Activated CD4-positive, alpha-beta T cell treated with anti-CD3 and anti-CD28 coated beads, Interleukin-10, Interleukin-2, amounts not matched to agents 100 ng/mL and 50 ng/mL, durations not matched to agents 16 hours and 8 hours (primary cell): ENCODE data around the gene PIGT.

Source experiments
- DNase-seq: peaks from one replicate; pipeline ENCODE4 v3.0.0-alpha.2; 2020

The PIGT gene

GRCh38 chr20:45415822-45416637, at the start of gene PIGT:
Gene PIGT (plus strand): TSS chr20:45416141. CDS start chr20:45416157, 16 bp downstream.
- peak; percentile 93 for DNase-seq

- no peak for DNase-seq
These were observed 49.7 kb upstream of the PIGT start for GRCh38 chr20:45366192-45366591.

GRCh38 chr20:45366631-45367030, 49.3 kb upstream of the PIGT start:
- DNase-seq: no peak

DNA sequence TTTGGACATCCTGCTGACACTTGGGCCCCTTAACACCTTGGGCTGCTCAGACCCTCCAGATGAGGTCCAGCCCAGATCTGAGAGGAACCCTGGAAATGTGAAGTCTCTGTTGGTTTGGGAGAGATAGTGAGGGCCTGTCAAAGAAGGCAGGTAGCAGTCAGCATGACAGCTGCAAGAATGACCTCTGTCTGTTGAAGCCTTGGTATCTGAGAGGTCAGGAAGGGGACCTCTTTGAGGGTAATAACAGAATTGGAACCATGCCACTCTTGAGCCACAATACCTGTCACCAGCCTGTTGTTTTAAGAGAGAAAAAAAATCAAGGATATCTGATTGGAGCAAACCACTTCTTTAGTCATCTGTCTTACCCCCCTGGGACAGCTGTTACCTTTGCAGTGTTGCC, 48.8 kb upstream of the PIGT start:
- no peak for DNase-seq

DNA sequence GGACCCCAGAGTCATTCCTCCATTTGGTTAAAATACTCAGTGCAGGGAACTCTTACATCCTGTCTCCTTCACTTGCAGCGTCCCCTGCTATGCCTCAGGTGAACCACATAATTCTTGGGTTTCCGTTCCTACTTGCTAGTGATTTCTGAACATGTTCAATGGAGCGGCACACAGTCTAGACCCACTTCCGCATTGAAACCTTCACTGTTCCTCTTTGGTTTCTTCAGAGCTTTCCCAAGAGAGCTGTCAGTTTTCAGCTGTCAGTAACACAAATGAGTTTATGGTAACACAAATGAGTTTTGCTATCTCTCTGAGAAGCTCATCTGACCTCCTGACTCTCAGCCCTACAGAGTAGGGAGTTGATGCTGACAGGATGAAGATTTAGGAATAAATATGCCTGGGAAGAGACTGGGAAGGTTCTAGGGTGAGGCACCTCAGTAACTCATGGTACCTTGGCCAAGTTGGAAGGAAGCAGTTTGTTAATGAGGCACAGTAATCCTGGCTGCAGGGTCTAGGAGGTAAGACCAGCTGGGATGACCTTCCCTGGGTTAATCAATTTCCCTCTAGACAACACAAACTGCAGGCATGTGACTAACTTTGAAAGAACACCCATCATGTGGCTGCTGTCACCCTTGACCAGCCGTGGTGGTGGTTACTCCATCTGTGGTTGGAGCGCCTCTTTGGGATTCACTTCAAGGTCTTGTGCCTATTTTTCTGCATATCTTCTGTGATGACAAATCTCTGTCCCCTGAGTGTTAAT, 47.5 kb upstream of the PIGT start:
- peak; percentile 79 for DNase-seq

- DNase-seq: no peak
These were observed 45.3 kb upstream of the PIGT start for GRCh38 chr20:45370571-45371160.

DNA sequence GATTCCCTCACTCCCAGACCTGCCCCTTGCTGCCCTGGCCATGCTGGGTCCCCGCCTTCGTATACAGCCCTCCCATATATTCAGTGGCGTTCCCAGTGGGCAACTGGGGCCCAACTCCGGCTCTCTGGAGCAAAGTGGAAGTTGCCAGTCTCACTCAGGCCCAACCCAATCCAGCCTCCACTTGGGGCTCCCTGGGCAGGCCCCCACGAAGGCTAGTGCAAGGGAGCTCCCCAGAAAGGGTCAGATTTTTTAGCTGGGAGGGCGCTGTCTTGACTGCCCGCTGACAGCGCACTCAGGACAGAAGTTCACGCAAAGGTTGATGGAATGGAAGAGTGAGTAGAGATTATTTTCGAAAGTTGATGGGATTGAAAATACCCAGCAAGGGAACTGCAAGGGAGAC, 43.7 kb upstream of the PIGT start:
- DNase-seq: no peak

DNA sequence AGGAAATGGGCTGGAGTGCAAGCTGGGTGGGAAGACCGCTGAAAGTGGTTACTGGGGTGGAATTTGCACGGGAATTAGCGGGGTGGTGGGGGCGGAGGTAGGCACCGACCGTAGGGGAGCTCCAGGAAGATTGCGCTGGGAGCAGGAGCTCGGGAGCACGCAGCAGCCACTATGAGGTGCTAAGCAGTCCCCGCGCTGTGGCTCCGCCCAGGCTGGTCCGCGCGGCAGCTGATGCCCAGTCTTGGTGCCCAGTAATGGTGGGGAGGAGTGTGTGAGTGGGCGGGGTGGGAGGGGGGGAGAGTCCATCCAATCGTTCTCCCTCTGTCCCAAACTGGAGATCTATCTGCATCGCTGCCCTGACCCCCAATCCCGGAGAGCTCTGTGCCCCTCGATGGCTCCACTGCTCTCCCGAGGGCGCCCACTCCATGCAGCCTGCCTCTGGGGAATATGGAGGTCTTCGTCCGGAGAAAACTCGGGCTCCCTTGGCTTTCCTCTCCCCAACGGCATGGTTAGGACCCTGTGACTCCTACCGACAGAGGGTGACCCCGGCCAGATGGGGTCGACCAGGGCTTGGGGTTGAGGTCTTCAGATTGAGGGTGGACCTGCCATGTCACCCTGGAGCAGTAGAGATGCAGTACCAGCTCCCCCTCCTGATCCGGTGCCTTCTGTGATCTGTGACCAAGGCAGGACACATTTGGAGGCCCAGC, 43.1 kb upstream of the PIGT start:
- no peak for DNase-seq

DNA sequence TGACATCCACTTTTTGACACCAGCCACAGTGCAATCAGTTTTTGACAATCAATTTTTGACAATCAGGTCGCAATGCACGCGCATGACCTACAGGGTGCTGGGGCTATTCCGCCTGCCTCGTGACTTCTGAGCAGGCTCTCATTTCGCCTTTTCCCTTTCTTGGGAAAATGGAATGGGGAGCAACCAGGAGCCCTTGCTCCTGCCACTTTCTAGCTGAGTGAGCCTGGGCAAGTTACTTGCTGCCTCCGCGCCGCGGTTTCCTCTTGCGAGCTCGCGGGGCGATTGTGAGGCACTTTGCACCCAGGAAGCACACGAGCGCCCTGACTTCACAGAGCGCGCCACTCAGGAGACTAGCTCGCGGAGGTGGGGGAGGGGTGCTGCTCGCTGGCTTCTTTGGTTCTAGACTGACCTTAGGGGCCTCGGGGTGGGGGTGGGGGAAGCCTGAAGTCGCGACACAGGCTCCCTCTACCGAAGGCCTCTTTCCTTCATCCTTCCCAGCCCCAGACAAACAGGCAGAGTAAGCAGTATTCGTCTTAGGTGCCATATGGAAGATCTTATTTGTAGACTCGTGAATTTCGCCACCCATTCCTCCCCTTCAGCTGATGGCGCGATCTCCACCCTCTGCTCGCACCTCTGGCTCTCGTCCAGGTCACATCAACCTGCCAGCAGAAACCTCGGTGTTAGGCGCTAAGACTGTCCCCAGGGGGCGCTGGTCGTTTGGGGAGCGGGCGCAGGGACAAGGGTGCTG, 42.4 kb upstream of the PIGT start:
- peak; percentile 92 for DNase-seq

GRCh38 chr20:45374101-45374467, 41.9 kb upstream of the PIGT start:
- DNase-seq: no peak

DNA sequence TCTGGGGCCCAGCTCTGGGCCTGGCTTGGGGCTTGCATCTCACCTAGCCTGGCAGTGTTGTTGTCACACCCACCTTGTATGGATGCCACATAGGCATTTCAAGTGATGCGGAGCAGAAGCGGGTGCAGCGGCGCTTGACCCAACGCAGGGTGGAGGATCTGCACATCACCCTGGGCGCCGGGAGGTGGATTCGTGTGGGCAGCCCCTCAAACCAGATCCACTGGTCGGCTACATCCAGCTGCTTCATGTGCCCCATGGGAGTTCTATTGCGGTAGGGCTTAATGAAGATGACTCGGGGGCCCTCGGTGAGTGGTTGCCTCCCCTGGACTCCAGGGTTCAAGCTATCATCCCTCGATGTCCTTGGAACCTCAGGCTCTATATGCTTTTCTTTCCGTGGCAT, 41.0 kb upstream of the PIGT start:
- no peak for DNase-seq

- no peak for DNase-seq
These were observed 38.7 kb upstream of the PIGT start for GRCh38 chr20:45377269-45377668.

GRCh38 chr20:45378191-45378590, 37.8 kb upstream of the PIGT start, which contains the start of gene TP53TG5:
Gene TP53TG5 (minus strand): TSS chr20:45378325. CDS start chr20:45378236, 89 bp downstream.
- no peak for DNase-seq

DNA sequence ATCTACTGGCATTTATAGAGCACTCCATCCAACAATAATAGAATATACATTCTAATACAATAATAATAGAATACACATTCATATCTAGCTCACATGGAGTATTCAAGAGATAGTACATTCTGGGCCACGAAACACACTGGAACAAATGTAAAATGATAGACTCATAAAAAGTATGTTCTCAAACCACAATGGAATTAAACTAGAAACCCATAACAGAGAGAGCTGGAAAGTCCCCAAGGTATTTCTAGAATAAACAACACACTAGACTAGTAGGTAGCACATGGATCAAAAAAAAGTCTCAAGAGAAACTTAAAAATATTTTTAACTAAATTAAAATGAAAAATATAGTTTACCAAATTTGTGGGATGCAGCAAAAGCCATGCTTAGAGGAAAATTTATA, 28.7 kb upstream of the PIGT start:
- no peak for DNase-seq

GRCh38 chr20:45390931-45391330, 25.0 kb upstream of the PIGT start:
- no peak for DNase-seq

GRCh38 chr20:45391559-45391958, 24.4 kb upstream of the PIGT start:
- no peak for DNase-seq

GRCh38 chr20:45392733-45393132, 23.2 kb upstream of the PIGT start:
- no peak for DNase-seq

- no peak for DNase-seq
These were observed 21.5 kb upstream of the PIGT start for GRCh38 chr20:45394221-45395113.

DNA sequence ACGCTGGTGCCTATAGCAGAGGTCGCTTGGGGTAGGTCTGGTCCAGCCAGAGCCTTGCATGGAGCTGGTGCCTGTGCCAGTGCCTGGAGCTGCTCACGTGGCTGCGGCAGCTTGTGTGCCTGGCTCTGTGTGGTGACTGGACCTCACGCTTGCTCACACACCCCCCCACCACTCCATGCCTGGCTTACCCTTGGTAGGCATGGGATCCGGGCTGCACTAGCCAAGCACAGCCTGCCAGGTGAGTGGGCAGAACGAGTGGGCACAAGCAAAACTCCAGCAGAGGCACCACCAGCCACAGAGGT, 20.9 kb upstream of the PIGT start:
- DNase-seq: no peak

- DNase-seq: no peak
These were observed 16.9 kb upstream of the PIGT start for GRCh38 chr20:45399018-45399417.

GRCh38 chr20:45400346-45401031, 15.5 kb upstream of the PIGT start:
- DNase-seq: no peak
